Lower lobe of right lung (tissue), 2 donors: ENCODE measurements around the gene TSPEAR. TPM values are rescaled to one million over a fixed set of nuclear protein-coding genes. Genes with fewer than 3 reads are reported as not detected.
A peak's percentile ranks its signal among the peaks of the same experiment; 100 is the strongest.
"Not testable (repeated sequence)": the region's sequence is repeated elsewhere in the genome, so short reads cannot be mapped to it uniquely, and the experiment has no call there.

Experiments used
- ATAC-seq, 2 donors: fragments of 200-7000 bp; cut with Tn5 transposase; one replicate each; pipeline ENCODE4 v1.9.1; 2020 to 2022; ENCODE audit warnings: mild to moderate bottlenecking in 2 of 2, moderate library complexity in 2 of 2
- DNase-seq: peaks from one replicate; pipeline ENCODE4 v3.0.0-alpha.2; 2020
- H3K27ac ChIP-seq: fragments of 200-600 bp; one replicate; pipeline ENCODE4 v1.8.0; 2022
- H3K27me3 ChIP-seq: fragments of 200-600 bp; one replicate; pipeline ENCODE4 v1.8.0; 2022; ENCODE audit warnings: low read depth
- H3K36me3 ChIP-seq: fragments of 200-600 bp; one replicate; pipeline ENCODE4 v1.8.0; 2022; ENCODE audit warnings: mild to moderate bottlenecking
- H3K4me1 ChIP-seq: fragments of 200-600 bp; one replicate; pipeline ENCODE4 v1.8.0; 2022
- H3K4me3 ChIP-seq: fragments of 200-600 bp; one replicate; pipeline ENCODE4 v1.8.0; 2022; ENCODE audit warnings: mild to moderate bottlenecking
- H3K9me3 ChIP-seq: fragments of 200-600 bp; one replicate; pipeline ENCODE4 v1.8.0; 2022
- CTCF ChIP-seq: fragments of 200-600 bp; IDR thresholded peaks from one replicate; pipeline ENCODE4 v1.8.0; 2022; ENCODE audit warnings: antibody characterized with exemption, mild to moderate bottlenecking
- intact Hi-C: fragments of 100-400 bp; cut with DNase I; formaldehyde crosslinking; loops from one replicate; pipeline ENCODE4 v1.11.0; 2022
- total RNA-seq: library from RNA; stranded (reverse); fragmentation: NEBNext Ultra II Directional; extraction: Animal tissue kit (Norgen Biotek cat#: 25700); gene quantifications from one replicate; pipeline ENCODE4 v1.2.1, GENCODE V29; 2021
- donor health status: DM: no; HTN: yes; CAD: no; lungs with severe emphysema.

TSPEAR gene
- total RNA-seq, 1 donor from 2014 or later, result 0.27 TPM

DNA sequence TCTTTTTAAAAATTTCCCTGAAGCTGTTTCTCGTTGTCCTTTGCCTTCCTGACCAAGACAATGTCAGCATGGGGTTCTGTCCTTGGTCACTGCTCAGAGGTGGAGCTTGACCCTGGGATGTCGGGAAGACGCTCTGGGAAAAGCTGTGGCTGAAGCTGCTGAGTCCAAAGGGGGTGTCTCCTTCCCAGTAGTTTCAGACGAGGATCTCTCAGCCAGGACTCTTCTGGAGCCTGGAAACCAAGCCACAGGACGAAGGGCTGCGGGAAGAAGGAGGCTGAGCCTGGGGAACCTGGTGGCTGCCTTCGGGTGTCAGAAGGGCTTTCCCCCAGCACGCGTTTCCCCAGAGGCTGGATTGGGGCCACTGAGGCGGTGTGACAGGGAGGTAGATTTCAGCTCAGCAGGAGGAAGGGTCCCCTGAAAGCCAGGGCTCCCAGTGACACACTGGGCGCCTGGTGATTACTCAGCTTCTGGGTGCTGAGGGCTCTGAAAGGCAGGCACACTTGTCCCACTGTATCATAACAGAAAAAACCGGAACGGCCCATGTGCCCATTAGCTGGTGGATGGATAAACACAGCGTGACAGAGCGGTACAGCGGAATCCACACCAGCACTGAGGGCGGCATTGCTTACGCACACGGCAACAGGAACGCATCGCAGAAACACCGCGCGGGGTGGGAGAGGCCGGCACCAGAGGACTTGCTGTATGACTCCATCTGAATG, 24.4 kb downstream of the TSPEAR start:
- no peaks in the 10 kb centered on the region for H3K36me3 ChIP-seq
- H3K9me3 ChIP-seq, result peaks cover under 1% of the 10 kb centered on the region
- intact Hi-C loops, result no loop called here
- no peak overlapping the region for H3K27ac ChIP-seq
- ATAC-seq (no peak), DNase-seq (no peak)
- no peak overlapping the region for H3K4me3 ChIP-seq
- H3K27me3 ChIP-seq, result peaks cover 22% of the 10 kb centered on the region
- no peak for TF ChIP-seq CTCF
- H3K4me1 ChIP-seq, result no peaks in the 10 kb centered on the region

DNA sequence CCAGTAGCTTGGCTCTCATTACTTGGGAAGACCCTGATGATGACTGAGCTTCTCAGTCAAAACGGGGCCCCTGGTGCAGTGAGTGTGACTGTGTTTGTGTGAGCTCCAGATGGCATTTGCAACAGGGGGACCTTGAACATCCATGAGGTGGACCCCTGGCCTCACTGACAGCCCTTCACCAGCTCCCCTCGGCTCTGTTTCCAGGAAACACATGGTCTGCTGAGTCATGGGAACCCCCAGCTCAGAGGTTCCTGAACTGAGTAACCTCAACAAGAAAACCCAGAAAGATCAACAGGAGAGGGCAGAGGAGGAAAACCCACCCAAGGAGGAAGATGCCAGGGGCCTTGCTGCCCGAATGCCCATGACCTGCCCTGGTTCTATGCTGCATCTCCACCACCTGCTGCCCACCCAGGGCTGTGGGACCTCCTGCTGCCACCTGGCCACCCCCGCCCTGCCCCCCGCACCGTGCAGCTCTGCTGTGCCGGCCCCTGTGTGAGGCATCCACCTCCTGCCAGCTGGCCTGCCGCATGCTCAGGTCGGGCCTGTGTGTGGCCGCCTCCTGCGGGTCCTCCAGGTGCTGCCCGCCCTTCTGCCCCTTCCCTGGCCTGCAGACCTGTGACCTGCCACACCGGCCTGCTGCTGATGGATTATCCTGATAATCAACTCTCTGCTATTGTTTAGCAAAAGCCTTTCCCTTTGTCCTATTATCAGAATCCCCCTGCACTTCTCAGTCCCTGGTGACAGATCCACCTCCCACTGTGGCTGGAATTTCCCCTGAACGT, 25.2 kb downstream of the TSPEAR start:
- Histone ChIP-seq H3K9me3 (no peaks in the 10 kb centered on the region), H3K4me3 (no peak overlapping the region), H3K4me1 (no peaks in the 10 kb centered on the region), H3K27ac (no peak overlapping the region), H3K36me3 (no peaks in the 10 kb centered on the region), H3K27me3 (peaks cover 22% of the 10 kb centered on the region)
- TF ChIP-seq CTCF, result no peak
- no peak for ATAC-seq
- peak; percentile 44 for DNase-seq
- intact Hi-C loops, result no loop called here

DNA sequence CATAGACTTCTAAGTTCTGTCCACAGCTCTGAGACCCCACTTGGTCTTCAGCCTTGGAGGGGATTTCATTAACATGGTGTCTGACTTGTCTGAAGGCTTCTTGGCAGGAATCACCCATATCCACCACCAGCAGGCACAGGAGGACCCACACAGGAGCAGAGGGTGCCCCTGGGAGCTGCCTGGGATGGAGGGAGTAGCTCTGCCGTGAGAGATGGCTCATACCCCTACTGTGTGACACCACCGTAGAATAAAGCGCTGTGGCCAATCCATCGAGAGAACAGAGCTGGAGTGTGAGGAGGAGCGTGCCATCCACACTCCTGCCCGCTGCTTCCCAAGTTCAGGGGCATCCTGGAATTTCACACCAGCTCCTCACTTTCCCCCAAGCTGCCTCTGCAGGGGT, 26.3 kb downstream of the TSPEAR start:
- H3K27ac ChIP-seq, result not testable (repeated sequence)
- ATAC-seq, result peak in 1 of 2 donors; percentile 22

DNA sequence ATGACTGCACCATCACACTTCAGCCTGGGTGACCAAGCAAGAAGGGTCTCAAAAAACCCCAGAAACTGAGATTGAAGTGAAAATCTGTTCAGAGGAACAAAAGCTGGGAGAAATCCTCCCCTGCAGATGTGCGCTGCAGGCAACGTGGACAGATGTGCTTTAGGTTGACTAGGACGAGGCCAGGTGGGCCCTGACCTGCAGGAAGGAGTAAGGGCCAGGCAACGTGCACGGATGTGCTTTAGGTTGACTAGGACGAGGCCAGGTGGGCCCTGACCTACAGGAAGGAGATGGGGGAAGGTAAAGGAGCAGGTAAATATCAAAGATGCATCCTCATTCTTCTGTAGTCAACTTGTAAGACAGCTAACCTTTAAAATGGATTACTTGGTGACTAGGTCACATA, 26.9 kb downstream of the TSPEAR start:
- intact Hi-C loops, result no loop called here
- ATAC-seq (no peak), DNase-seq (no peak)
- no peaks in the 10 kb centered on the region for H3K9me3 ChIP-seq
- TF ChIP-seq CTCF, result no peak
- H3K4me1 ChIP-seq, result no peaks in the 10 kb centered on the region
- no peak overlapping the region for H3K4me3 ChIP-seq
- H3K27me3 ChIP-seq, result peaks cover 22% of the 10 kb centered on the region
- no peaks in the 10 kb centered on the region for H3K36me3 ChIP-seq
- H3K27ac ChIP-seq, result no peak overlapping the region

More for the DNA sequence above, 26.3 kb downstream of the TSPEAR start:
- H3K36me3 ChIP-seq, intact Hi-C loops, H3K9me3 ChIP-seq, H3K4me3 ChIP-seq, H3K4me1 ChIP-seq, DNase-seq: not testable (repeated sequence)
- peaks cover 22% of the 10 kb centered on the region for H3K27me3 ChIP-seq

- H3K9me3 ChIP-seq, result no peaks in the 10 kb centered on the region
- no peaks in the 10 kb centered on the region for H3K36me3 ChIP-seq
- no peaks in the 10 kb centered on the region for H3K4me1 ChIP-seq
- no peak for DNase-seq
- H3K4me3 ChIP-seq, result no peak overlapping the region
- H3K27me3 ChIP-seq, result peaks cover 22% of the 10 kb centered on the region
- TF ChIP-seq CTCF, result no peak
- no peak overlapping the region for H3K27ac ChIP-seq
- intact Hi-C loops, result no loop called here
- ATAC-seq, result no peak
These were observed 27.3 kb downstream of the TSPEAR start for GRCh38 chr21:44684077-44684476.

GRCh38 chr21:44682580-44683151, 28.7 kb downstream of the TSPEAR start:
- intact Hi-C loops, result no loop called here
- no peak for ATAC-seq

More at GRCh38 chr21:44682580-44683151, 28.7 kb downstream of the TSPEAR start:
- no peak for DNase-seq
- Histone ChIP-seq H3K27ac (no peak overlapping the region), H3K4me3 (no peak overlapping the region), H3K27me3 (peaks cover 16% of the 10 kb centered on the region), H3K9me3 (no peaks in the 10 kb centered on the region), H3K36me3 (no peaks in the 10 kb centered on the region), H3K4me1 (no peaks in the 10 kb centered on the region)
- no peak for TF ChIP-seq CTCF
